Vagina (tissue), 2 donors: ENCODE data around the gene HOXC5.

Source experiments
- CTCF ChIP-seq, 3 experiments: fragments of 450-650 bp in 2 of 3; fragments of 200-600 bp in 1 of 3; sonication (generic) in 1 of 3; IDR thresholded peaks; one replicate each; pipeline ENCODE4 v1.5.1; 2017 to 2019; ENCODE audit warnings: antibody characterized with exemption in 3 of 3, mild to moderate bottlenecking in 2 of 3, moderate library complexity in 2 of 3
- POLR2AphosphoS5 ChIP-seq, 2 donors: sonication (generic); formaldehyde crosslinking; IDR thresholded peaks; one replicate each; pipeline ENCODE4 v1.9.0; 2017; ENCODE audit warnings: antibody characterized with exemption in 2 of 2, mild to moderate bottlenecking in 2 of 2, low read depth in 1 of 2; ENCODE audit not compliant: insufficient read depth in 1 of 2

DNA sequence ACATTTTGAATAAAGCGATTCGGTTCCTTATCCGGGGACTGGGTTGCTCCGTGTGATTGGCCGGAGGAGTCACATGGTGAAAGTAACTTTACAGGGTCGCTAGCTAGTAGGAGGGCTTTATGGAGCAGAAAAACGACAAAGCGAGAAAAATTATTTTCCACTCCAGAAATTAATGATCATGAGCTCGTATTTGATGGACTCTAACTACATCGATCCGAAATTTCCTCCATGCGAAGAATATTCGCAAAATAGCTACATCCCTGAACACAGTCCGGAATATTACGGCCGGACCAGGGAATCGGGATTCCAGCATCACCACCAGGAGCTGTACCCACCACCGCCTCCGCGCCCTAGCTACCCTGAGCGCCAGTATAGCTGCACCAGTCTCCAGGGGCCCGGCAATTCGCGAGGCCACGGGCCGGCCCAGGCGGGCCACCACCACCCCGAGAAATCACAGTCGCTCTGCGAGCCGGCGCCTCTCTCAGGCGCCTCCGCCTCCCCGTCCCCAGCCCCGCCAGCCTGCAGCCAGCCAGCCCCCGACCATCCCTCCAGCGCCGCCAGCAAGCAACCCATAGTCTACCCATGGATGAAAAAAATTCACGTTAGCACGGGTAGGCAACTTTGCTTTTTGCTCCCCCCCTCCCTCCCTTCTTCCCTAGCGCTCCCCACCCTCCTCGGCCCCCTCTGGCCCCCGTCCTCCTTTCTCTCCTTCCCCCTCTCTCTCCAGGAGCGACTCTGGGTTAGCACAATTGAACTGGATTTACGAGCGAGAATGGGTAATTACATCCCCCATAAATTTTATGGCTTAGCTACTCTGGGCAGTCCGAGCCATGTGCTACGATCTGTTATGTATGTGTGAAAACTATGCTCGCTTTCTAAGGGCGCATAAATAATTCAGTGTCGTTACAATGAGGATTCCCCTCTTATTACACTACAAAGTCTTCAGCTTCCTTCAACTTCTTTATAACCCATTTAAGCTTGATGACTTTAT is 21.2 kb downstream of the HOXC5 start, which contains the start of gene HOXC4:
- TF ChIP-seq CTCF (IDR thresholded peaks at IDR 0.05) (no peak), POLR2AphosphoS5 (IDR thresholded peaks at IDR 0.05; ENCODE audit: insufficient read depth in 1 of 2, low read depth in 1 of 2) (no peak)
